22Rv1 (cell line): ENCODE measurements around the gene PDE6D.

Experiments
- CTCF ChIP-seq: fragments of 450-650 bp; IDR thresholded peaks from 2 replicates; pipeline ENCODE4 v1.5.1; 2017; ENCODE audit warnings: mild to moderate bottlenecking
- ZFX ChIP-seq: fragments of 450-650 bp; IDR thresholded peaks from 2 replicates; pipeline ENCODE4 v1.6.1; 2017; ENCODE audit warnings: antibody characterized with exemption, borderline replicate concordance

GRCh38 chr2:231701456-231702373 lies 79.4 kb downstream of the PDE6D start:
- no peak for TF ChIP-seq CTCF
- TF ChIP-seq ZFX = no peak
